PC-9 (cell line): ENCODE results near the gene ACSL6. TPM values are rescaled to one million over a fixed set of nuclear protein-coding genes. Genes with fewer than 3 reads are reported as not detected.

Source experiments
- BruUV-seq: library from RNA; stranded (reverse); fragments of 400-500 nt; replicated peaks from 2 replicates; lab custom pipeline; 2021; lab: Mats Ljungman, UMichigan
- CTCF ChIA-PET: fragments of 300-600 bp; sonication (Branson Sonifier 250); formaldehyde crosslinking; loops from one replicate; lab custom pipeline; 2022; ENCODE audit warnings: antibody characterized with exemption; lab: Charles Lee
- POLR2A ChIA-PET: fragments of 300-600 bp; sonication (Branson Sonifier 250); formaldehyde crosslinking; loops from one replicate; lab custom pipeline; 2022; ENCODE audit warnings: antibody characterized with exemption; ENCODE audit not compliant: unreplicated experiment; lab: Charles Lee
- DNase-seq, 2 experiments: peaks; one replicate each; pipeline versions ENCODE4 v3.0.0 to v3.0.0-alpha.2; 2015 to 2022; ENCODE audit warnings: mixed read lengths in 1 of 2
- H2AFZ ChIP-seq: fragments of 200-600 bp; sonication (generic); 2 replicates; pipeline ENCODE4 v1.8.1; 2017; ENCODE audit warnings: antibody characterized with exemption
- H3F3A ChIP-seq: fragments of 200-600 bp; sonication (generic); 2 replicates; pipeline ENCODE4 v1.8.1; 2017; ENCODE audit warnings: antibody characterized with exemption, mild to moderate bottlenecking, low read depth; ENCODE audit not compliant: insufficient read depth
- H3K27ac ChIP-seq: fragments of 200-600 bp; sonication (generic); 2 replicates; pipeline ENCODE4 v1.6.1; 2016; ENCODE audit warnings: mixed run types
- H3K27me3 ChIP-seq: fragments of 200-600 bp; sonication (generic); 2 replicates; pipeline ENCODE4 v1.6.1; 2016; ENCODE audit warnings: low read depth, mixed run types; ENCODE audit not compliant: insufficient read depth
- H3K36me3 ChIP-seq: fragments of 200-600 bp; sonication (generic); 2 replicates; pipeline ENCODE4 v1.6.1; 2016; ENCODE audit warnings: low read depth, mixed run types
- H3K4me1 ChIP-seq: fragments of 200-600 bp; sonication (generic); replicated peaks from 2 replicates; pipeline ENCODE4 v1.6.1; 2016; ENCODE audit warnings: mixed run types; ENCODE audit not compliant: insufficient read depth
- H3K4me2 ChIP-seq: fragments of 200-600 bp; sonication (generic); 2 replicates; pipeline ENCODE4 v1.6.1; 2017; ENCODE audit warnings: mixed run types
- H3K4me3 ChIP-seq: fragments of 200-600 bp; sonication (generic); 2 replicates; pipeline ENCODE4 v1.6.1; 2016; ENCODE audit warnings: mixed run types
- H3K79me2 ChIP-seq: fragments of 200-600 bp; sonication (generic); 2 replicates; pipeline ENCODE4 v1.6.1; 2017; ENCODE audit warnings: low read depth, mixed run types
- H3K9me2 ChIP-seq: fragments of 200-600 bp; sonication (generic); 2 replicates; pipeline ENCODE4 v1.8.1; 2017; ENCODE audit warnings: mild to moderate bottlenecking; ENCODE audit not compliant: insufficient read depth
- H3K9me3 ChIP-seq: fragments of 200-600 bp; sonication (generic); 2 replicates; pipeline ENCODE4 v1.8.1; 2016; ENCODE audit warnings: low read depth; ENCODE audit not compliant: insufficient read depth
- H4K20me1 ChIP-seq: fragments of 200-600 bp; sonication (generic); 2 replicates; pipeline ENCODE4 v1.8.1; 2017; ENCODE audit not compliant: insufficient read depth
- CTCF ChIP-seq: fragments of 200-600 bp; sonication (generic); conservative IDR thresholded peaks from 2 replicates; pipeline ENCODE4 v1.6.1; 2017; ENCODE audit warnings: mixed run types, antibody characterized with exemption, mild to moderate bottlenecking, moderate library complexity
- EZH2 ChIP-seq: fragments of 200-600 bp; sonication (generic); IDR thresholded peaks from 2 replicates; pipeline ENCODE4 v1.8.0; 2017; ENCODE audit warnings: antibody characterized with exemption, low read depth
- intact Hi-C: fragments of 100-400 bp; cut with micrococcal nuclease; formaldehyde crosslinking; loops from one replicate; pipeline ENCODE4 v1.10.0; 2022; ENCODE audit not compliant: unreplicated experiment
- total RNA-seq: library from RNA; stranded (reverse); gene quantifications from 2 replicates; pipeline ENCODE4 v1.2.3, GENCODE V29; 2021

Gene ACSL6
- total RNA-seq, 1 experiment from 2014 or later, result not detected

- ChIA-PET POLR2A (interaction anchor here (0.7 kb wide), 1 partner anchor 182 kb away, joined by 5 read pairs; no protein-coding TSS in a partner anchor), CTCF (no interaction called here)
- DNase-seq, result no peak
- H3K4me2 ChIP-seq, result no peak overlapping the region
- H3K9me2 ChIP-seq, result no peaks in the 10 kb centered on the region
- H3K36me3 ChIP-seq, result no peaks in the 10 kb centered on the region
- BruUV-seq, result no TSS peak
- no peaks in the 10 kb centered on the region for H4K20me1 ChIP-seq
- no peak overlapping the region for H3K4me3 ChIP-seq
- no peak overlapping the region for H3K27ac ChIP-seq
- intact Hi-C loops, result no loop called here
- H3F3A ChIP-seq, result no peaks in the 10 kb centered on the region
- H3K9me3 ChIP-seq, result no peaks in the 10 kb centered on the region
- TF ChIP-seq EZH2, result no peak
- H3K79me2 ChIP-seq, result no peaks in the 10 kb centered on the region
- 0 out of 2 replicates have a peak, but pooled peaks cover 5% of the 10 kb centered on the region for H3K27me3 ChIP-seq
- no peaks in the 10 kb centered on the region for H3K4me1 ChIP-seq
- no peak overlapping the region for H2AFZ ChIP-seq
These were observed 31.6 kb downstream of the ACSL6 start for GRCh38 chr5:131979816-131980215.

DNA sequence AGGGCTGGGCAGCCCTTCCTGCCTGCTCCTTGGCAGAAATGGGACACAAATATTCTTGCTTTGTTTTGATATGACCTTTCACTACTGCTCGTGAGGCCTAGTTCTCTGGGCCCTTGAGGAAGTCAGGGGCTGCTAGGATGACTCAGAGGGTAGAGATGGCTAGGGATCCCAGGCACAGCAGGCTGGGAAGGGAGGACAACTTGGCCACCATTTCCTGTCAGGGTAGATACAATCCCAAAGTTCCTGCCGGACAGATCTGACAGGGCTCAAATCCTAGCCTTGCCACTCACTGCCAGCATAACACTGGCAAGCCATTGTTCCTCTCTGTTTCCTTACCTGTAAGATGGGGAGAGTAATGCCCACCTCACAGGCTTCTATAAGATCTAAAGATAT is 34.2 kb downstream of the ACSL6 start:
- H3K79me2 ChIP-seq, result no peaks in the 10 kb centered on the region
- no peaks in the 10 kb centered on the region for H3K36me3 ChIP-seq
- intact Hi-C loops, result no loop called here
- BruUV-seq, result no TSS peak
- 0 out of 2 replicates have a peak overlapping the region, but pooled peaks have one; percentile 33 for H2AFZ ChIP-seq
- no peak overlapping the region for H3K4me2 ChIP-seq
- no peaks in the 10 kb centered on the region for H3K27me3 ChIP-seq
- no peak overlapping the region for H3K27ac ChIP-seq
- no peaks in the 10 kb centered on the region for H3K4me1 ChIP-seq
- CTCF ChIA-PET, result no interaction called here
- H3F3A ChIP-seq, result no peaks in the 10 kb centered on the region
- TF ChIP-seq CTCF, result no peak
- TF ChIP-seq EZH2, result no peak
- no peak overlapping the region for H3K4me3 ChIP-seq
- H4K20me1 ChIP-seq, result no peaks in the 10 kb centered on the region
- POLR2A ChIA-PET, result no interaction called here
- DNase-seq, result no peak
- H3K9me3 ChIP-seq, result no peaks in the 10 kb centered on the region
- H3K9me2 ChIP-seq, result no peaks in the 10 kb centered on the region

- H3K27me3 ChIP-seq, result no peaks in the 10 kb centered on the region
- BruUV-seq, result no TSS peak
- TF ChIP-seq CTCF, result no peak
- no peak for TF ChIP-seq EZH2
- H4K20me1 ChIP-seq, result no peaks in the 10 kb centered on the region
- H2AFZ ChIP-seq, result no peak overlapping the region
- ChIA-PET POLR2A (no interaction called here), CTCF (no interaction called here)
- no peaks in the 10 kb centered on the region for H3K36me3 ChIP-seq
- H3K27ac ChIP-seq, result no peak overlapping the region
- no peaks in the 10 kb centered on the region for H3K4me1 ChIP-seq
- H3F3A ChIP-seq, result no peaks in the 10 kb centered on the region
- no peak for DNase-seq
- no peaks in the 10 kb centered on the region for H3K9me2 ChIP-seq
- no peak overlapping the region for H3K4me2 ChIP-seq
- no peaks in the 10 kb centered on the region for H3K79me2 ChIP-seq
- H3K9me3 ChIP-seq, result no peaks in the 10 kb centered on the region
- intact Hi-C loops, result no loop called here
- H3K4me3 ChIP-seq, result no peak overlapping the region
These were observed 34.8 kb downstream of the ACSL6 start for GRCh38 chr5:131976414-131977211.
